K562 (cell line): Measurements from ENCODE around the gene C3orf52.

Experiments used
- CBX5 ChIP-seq: IDR thresholded peaks from 2 replicates; pipeline ENCODE4 v1.6.1; 2014; ENCODE audit warnings: low read depth, borderline replicate concordance
- CTCF ChIP-seq, 3 experiments: IDR thresholded peaks in 2 of 3; conservative IDR thresholded peaks in 1 of 3; 2 replicates each; pipeline ENCODE4 v1.5.1; 2011 to 2012; ENCODE audit warnings: low read length in 3 of 3, mild to moderate bottlenecking in 3 of 3, control low read depth in 2 of 3, improper control_type of control experiment in 1 of 3, inconsistent platforms in 1 of 3, low read depth in 1 of 3, mixed read lengths in 1 of 3, moderate library complexity in 1 of 3; ENCODE audit not compliant: insufficient read depth in 2 of 3
- RFX5 ChIP-seq: IDR thresholded peaks from 2 replicates; pipeline ENCODE4 v1.6.1; 2011; ENCODE audit warnings: low read depth, mild to moderate bottlenecking, improper control_type of control experiment, low read length
- RFX7 ChIP-seq: fragments of 250-450 bp; sonication (Bioruptor Pico); IDR thresholded peaks from 2 replicates; pipeline ENCODE4 v1.5.1; 2021; ENCODE audit warnings: mild to moderate bottlenecking
- RNF2 ChIP-seq: sonication (generic); IDR thresholded peaks from 2 replicates; pipeline ENCODE4 v1.6.1; 2016
- SNRNP70 ChIP-seq: fragments of 200-400 bp; formaldehyde crosslinking; optimal IDR thresholded peaks from 2 replicates; pipeline ENCODE3; 2017; ENCODE audit warnings: low read depth, low read length
- STAT6 ChIP-seq: sonication (generic); formaldehyde crosslinking; IDR thresholded peaks from 2 replicates; pipeline ENCODE4 v1.8.1; 2023; ENCODE audit warnings: mild to moderate bottlenecking, missing genetic modification reagents
- TRIM24 ChIP-seq, 2 experiments: fragments of 450-650 bp; IDR thresholded peaks; 2 replicates each; pipeline ENCODE4 v1.6.1; 2016
- ZBTB26 ChIP-seq: fragments of 450-650 bp; formaldehyde crosslinking; IDR thresholded peaks from 2 replicates; pipeline ENCODE4 v1.4.0; 2022; ENCODE audit warnings: missing genetic modification characterization
- ZNF274 ChIP-seq: IDR thresholded peaks from 2 replicates; pipeline ENCODE4 v1.6.1; 2011; ENCODE audit warnings: low read depth, mild to moderate bottlenecking, low read length, moderate library complexity, borderline replicate concordance
- ZNF655 ChIP-seq: fragments of 250-450 bp; sonication (Bioruptor Pico); IDR thresholded peaks from 2 replicates; pipeline ENCODE4 v1.5.0; 2021

DNA sequence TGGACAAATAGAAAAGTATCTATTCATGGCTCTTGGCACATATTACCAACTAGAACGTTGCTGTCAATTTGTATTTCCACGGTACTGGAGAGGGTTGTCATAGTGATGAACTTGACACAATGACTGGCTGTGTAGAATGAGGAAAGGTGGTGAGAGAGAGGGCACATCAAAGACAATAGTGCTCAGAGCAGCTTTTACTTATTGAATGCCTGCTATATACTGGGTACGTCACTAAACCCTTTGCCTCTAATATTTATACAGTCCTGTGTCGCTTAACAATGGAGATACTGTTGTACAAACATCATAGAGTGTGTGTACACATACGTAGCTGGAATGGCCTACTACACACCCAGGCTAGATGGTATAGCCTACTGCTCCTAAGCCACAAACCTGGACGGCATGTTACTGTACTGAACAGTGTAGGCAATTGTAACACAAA lies 43.3 kb upstream of the C3orf52 start:
- TF ChIP-seq CTCF (IDR thresholded peaks at IDR 0.05 in 2 of 3, conservative IDR thresholded peaks at IDR 0.05 in 1 of 3; ENCODE audit: insufficient read depth in 2 of 3, low read depth in 1 of 3, low read length in 3 of 3) (no peak), SNRNP70 (no peak), ZNF655 (no peak), CBX5 (no peak), ZNF274 (no peak), RFX5 (no peak), RFX7 (CRISPR knock-in tag) (no peak), STAT6 (no peak), ZBTB26 (CRISPR knock-in tag) (no peak), RNF2 (no peak), TRIM24 (IDR thresholded peaks at IDR 0.05) (no peak)
